ENCODE measurements around the gene CR2. TPM values are rescaled to one million over a fixed set of nuclear protein-coding genes. Genes with fewer than 3 reads are reported as not detected.

CR2 gene
- total and polyA plus RNA-seq, 4 experiments from 2014 or later = 1.9 to 6.7 (median 3.9) TPM

DNA sequence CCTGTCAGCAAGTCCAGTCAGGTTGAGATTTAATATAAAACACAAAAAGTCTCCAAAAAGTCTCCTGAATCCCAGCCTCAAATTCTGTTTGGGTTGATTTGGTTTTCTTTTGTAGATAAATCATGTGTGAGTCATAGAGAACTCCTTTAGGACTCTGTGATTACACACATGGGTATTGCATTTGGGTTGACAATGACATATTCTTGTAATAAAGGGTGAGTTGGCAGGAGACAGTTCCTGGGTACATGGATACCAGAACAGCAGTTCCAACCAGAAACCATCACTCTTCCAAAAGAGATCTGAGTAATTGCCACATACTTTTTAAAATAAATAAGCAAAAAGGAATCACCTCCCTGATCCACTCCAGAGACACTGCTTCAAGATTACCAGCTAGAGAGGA lies 8.9 kb downstream of the CR2 start:
- Mint-ChIP-seq H3K4me1 (peaks cover 25 to 42% (median 31%) of the 10 kb centered on the region in 4 donors), H3K27ac (no peak overlapping the region), H3K4me3 (peak overlapping the region in 4 of 8 donors; percentile 7 to 13 (median 12)), H3K36me3 (no peaks in the 10 kb centered on the region), H3K27me3 (peaks cover 7 to 12% of the 10 kb centered on the region in 2 donors), H3K9me3 (no peaks in the 10 kb centered on the region)
- ChIA-PET CTCF (ENCODE audit: partially characterized antibody) (interaction anchor here (2.3 kb wide), 1 partner anchor 8 kb away, joined by 10 read pairs; the partner anchor contains the start of gene CR2), POLR2A (ENCODE audit: partially characterized antibody) (no interaction called here)
- intact Hi-C loops (cut with micrococcal nuclease) = no loop called here
- no peak for DNase-seq
- Histone ChIP-seq H3K4me3 (ENCODE audit: low read length in 2 of 2) (no peak overlapping the region), H3K9me3 (ENCODE audit: control insufficient read depth in 1 of 2, low read length in 2 of 2) (no peaks in the 10 kb centered on the region), H3K36me3 (ENCODE audit: insufficient read depth, low read length) (no peaks in the 10 kb centered on the region), H3K27ac (ENCODE audit: low read depth, low read length) (no peak overlapping the region), H3K27me3 (ENCODE audit: insufficient read depth, low read length) (no peaks in the 10 kb centered on the region), H3K4me1 (ENCODE audit: insufficient read depth, low read length) (peaks cover 55% of the 10 kb centered on the region)

DNA sequence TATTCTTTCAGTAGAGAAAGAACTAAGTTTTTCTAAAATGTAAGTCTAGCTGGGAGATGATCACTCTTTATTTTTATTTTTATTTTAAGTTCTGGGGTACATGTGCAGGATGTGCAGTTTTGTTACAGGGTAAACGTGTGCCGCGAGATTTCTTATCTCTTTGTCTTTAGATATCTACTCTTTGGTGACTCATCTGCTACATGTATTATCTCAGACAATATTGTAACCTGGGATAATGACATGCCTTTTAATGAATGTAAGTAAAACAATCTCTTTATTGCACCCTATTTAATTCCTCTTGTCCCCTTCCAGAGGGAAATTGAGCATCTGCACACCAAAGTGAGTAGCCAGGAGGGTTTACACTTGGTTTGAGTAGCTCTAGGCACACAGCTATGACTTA lies 9.4 kb downstream of the CR2 start:
- peaks cover 25 to 42% (median 31%) of the 10 kb centered on the region in 4 donors for H3K4me1 Mint-ChIP-seq
- ChIA-PET POLR2A (ENCODE audit: partially characterized antibody) (interaction anchor here (1.0 to 1.5 kb wide), 2 partner anchors 9 to 32 kb away, joined by 4 to 5 read pairs; partner anchors contain the start of genes CR1 and CR2), CTCF (ENCODE audit: partially characterized antibody) (interaction anchor here (2.3 kb wide), 1 partner anchor 9 kb away, joined by 10 read pairs; the partner anchor contains the start of gene CR2)
- intact Hi-C loops (cut with micrococcal nuclease) = no loop called here
- peak overlapping the region in 3 of 7 donors; percentile 17 to 61 (median 20) for H3K27ac Mint-ChIP-seq
- Histone ChIP-seq H3K9me3 (ENCODE audit: control insufficient read depth in 1 of 2, low read length in 2 of 2) (no peaks in the 10 kb centered on the region), H3K27me3 (ENCODE audit: insufficient read depth, low read length) (no peaks in the 10 kb centered on the region), H3K4me1 (ENCODE audit: insufficient read depth, low read length) (peaks cover 49% of the 10 kb centered on the region), H3K36me3 (ENCODE audit: insufficient read depth, low read length) (no peaks in the 10 kb centered on the region), H3K27ac (ENCODE audit: low read depth, low read length) (no peak overlapping the region), H3K4me3 (ENCODE audit: low read length in 2 of 2) (no peak overlapping the region)
- H3K36me3 Mint-ChIP-seq = no peaks in the 10 kb centered on the region
- peak overlapping the region in 2 of 8 donors; percentile 10 to 12 for H3K4me3 Mint-ChIP-seq
- peaks cover 7 to 12% of the 10 kb centered on the region in 2 donors for H3K27me3 Mint-ChIP-seq
- no peaks in the 10 kb centered on the region for H3K9me3 Mint-ChIP-seq
- no peak for DNase-seq

DNA sequence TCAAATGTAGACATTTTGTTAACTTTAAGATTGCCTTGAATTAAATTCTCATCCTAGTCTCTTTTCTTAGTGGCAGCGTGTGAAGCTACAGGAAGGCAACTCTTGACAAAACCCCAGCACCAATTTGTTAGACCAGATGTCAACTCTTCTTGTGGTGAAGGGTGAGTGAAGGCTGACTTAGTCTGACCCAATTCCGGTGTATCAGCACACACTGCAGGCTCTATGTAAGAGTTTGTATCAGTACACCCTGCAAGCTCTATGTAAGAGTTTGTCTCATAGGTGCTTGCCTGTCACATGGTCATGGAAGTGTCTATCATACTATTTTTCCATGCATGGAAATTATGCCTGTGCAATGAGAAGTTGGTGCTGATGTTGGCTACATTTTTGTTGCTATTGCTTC lies 16.8 kb downstream of the CR2 start:
- Histone ChIP-seq H3K27me3 (ENCODE audit: insufficient read depth, low read length) (no peaks in the 10 kb centered on the region), H3K36me3 (ENCODE audit: insufficient read depth, low read length) (no peaks in the 10 kb centered on the region), H3K4me3 (ENCODE audit: low read length in 2 of 2) (no peak overlapping the region), H3K27ac (ENCODE audit: low read depth, low read length) (no peak overlapping the region), H3K4me1 (ENCODE audit: insufficient read depth, low read length) (no peaks in the 10 kb centered on the region), H3K9me3 (ENCODE audit: control insufficient read depth in 1 of 2, low read length in 2 of 2) (no peaks in the 10 kb centered on the region)
- Mint-ChIP-seq H3K36me3 (no peaks in the 10 kb centered on the region), H3K4me3 (peak overlapping the region in 1 of 8 donors; percentile 0), H3K9me3 (no peaks in the 10 kb centered on the region), H3K4me1 (peaks cover 3 to 7% (median 5%) of the 10 kb centered on the region in 4 donors), H3K27me3 (peaks cover 8 to 11% of the 10 kb centered on the region in 2 donors), H3K27ac (peak overlapping the region in 2 of 7 donors; percentile 15 to 50)
- CTCF ChIA-PET (ENCODE audit: partially characterized antibody) = no interaction called here
- intact Hi-C loops (cut with micrococcal nuclease) = no loop called here
- POLR2A ChIA-PET (ENCODE audit: partially characterized antibody) = interaction anchor here (1.3 kb wide), 1 partner anchor 10 kb away, joined by 3 read pairs; no protein-coding TSS in a partner anchor
- DNase-seq = peak; percentile 28 to 55 (median 39)

DNA sequence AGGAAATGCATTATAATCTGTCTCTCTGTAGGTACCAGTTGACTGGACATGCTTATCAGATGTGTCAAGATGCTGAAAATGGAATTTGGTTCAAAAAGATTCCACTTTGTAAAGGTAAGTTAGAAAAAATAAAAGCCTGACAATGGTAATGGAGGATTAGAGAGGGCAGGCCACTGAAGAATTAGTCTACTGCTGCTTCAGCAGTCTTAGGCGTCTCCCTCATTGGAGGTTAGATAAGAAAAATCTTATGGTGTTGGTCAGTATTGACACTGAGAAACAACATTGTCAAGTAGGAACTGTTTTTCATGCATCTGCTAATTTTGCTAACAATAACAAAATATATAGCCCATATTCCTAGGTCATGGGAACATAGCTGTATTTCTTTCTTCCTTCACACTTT lies 20.1 kb downstream of the CR2 start:
- ChIA-PET CTCF (ENCODE audit: partially characterized antibody) (no interaction called here), POLR2A (ENCODE audit: partially characterized antibody) (no interaction called here)

DNA sequence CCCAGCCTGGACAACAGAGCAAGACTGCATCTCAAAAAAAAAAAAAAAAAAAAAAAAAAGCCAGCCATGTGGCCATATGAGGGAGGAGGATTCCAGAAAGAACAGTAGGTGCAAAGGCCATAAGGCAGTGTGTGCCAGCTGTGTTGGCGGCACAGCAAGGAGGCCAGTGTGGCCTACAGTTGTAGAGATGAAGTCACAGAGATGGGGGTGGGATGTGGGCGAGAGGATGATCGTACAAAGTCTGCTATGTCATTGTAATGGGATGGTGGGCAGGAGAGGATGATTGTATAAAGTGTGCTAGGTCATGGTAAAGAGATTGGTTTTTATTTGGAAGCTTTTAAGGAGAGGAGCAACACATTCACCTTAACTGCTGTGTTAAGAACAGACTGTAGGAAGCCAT lies 32.1 kb downstream of the CR2 start:
- H3K27ac Mint-ChIP-seq = peak overlapping the region in 1 of 7 donors; percentile 1
- peaks cover 1 to 6% of the 10 kb centered on the region in 2 donors for H3K27me3 Mint-ChIP-seq
- H3K9me3 ChIP-seq (ENCODE audit: control insufficient read depth in 1 of 2, low read length in 2 of 2) = no peaks in the 10 kb centered on the region
- no peaks in the 10 kb centered on the region for H3K36me3 ChIP-seq (ENCODE audit: insufficient read depth, low read length)
- H3K36me3 Mint-ChIP-seq = no peaks in the 10 kb centered on the region
- intact Hi-C loops (cut with micrococcal nuclease) = no loop called here
- H3K27ac ChIP-seq (ENCODE audit: low read depth, low read length) = no peak overlapping the region
- no peaks in the 10 kb centered on the region for H3K27me3 ChIP-seq (ENCODE audit: insufficient read depth, low read length)
- ChIA-PET POLR2A (ENCODE audit: partially characterized antibody) (no interaction called here), CTCF (ENCODE audit: partially characterized antibody) (no interaction called here)
- no peaks in the 10 kb centered on the region for H3K9me3 Mint-ChIP-seq
- H3K4me3 Mint-ChIP-seq = no peak overlapping the region
- H3K4me1 Mint-ChIP-seq = no peaks in the 10 kb centered on the region
- DNase-seq = no peak
- H3K4me1 ChIP-seq (ENCODE audit: insufficient read depth, low read length) = no peaks in the 10 kb centered on the region
- H3K4me3 ChIP-seq (ENCODE audit: low read length in 2 of 2) = no peak overlapping the region

More for the DNA sequence above, 20.1 kb downstream of the CR2 start:
- no peaks in the 10 kb centered on the region for H3K27me3 ChIP-seq (ENCODE audit: insufficient read depth, low read length)
- no peak for DNase-seq
- Mint-ChIP-seq H3K27me3 (peaks cover 4 to 6% of the 10 kb centered on the region in 2 donors), H3K36me3 (peaks cover 0 to 4% of the 10 kb centered on the region in 2 donors), H3K4me1 (peaks cover 2 to 7% (median 4%) of the 10 kb centered on the region in 4 donors), H3K4me3 (no peak overlapping the region), H3K9me3 (peaks cover 0 to 2% (median 0%) of the 10 kb centered on the region in 8 donors), H3K27ac (no peak overlapping the region)
- no peaks in the 10 kb centered on the region for H3K4me1 ChIP-seq (ENCODE audit: insufficient read depth, low read length)
- H3K9me3 ChIP-seq (ENCODE audit: control insufficient read depth in 1 of 2, low read length in 2 of 2) = no peaks in the 10 kb centered on the region
- H3K36me3 ChIP-seq (ENCODE audit: insufficient read depth, low read length) = no peaks in the 10 kb centered on the region
- H3K27ac ChIP-seq (ENCODE audit: low read depth, low read length) = no peak overlapping the region
- intact Hi-C loops (cut with micrococcal nuclease) = no loop called here
- H3K4me3 ChIP-seq (ENCODE audit: low read length in 2 of 2) = no peak overlapping the region

DNA sequence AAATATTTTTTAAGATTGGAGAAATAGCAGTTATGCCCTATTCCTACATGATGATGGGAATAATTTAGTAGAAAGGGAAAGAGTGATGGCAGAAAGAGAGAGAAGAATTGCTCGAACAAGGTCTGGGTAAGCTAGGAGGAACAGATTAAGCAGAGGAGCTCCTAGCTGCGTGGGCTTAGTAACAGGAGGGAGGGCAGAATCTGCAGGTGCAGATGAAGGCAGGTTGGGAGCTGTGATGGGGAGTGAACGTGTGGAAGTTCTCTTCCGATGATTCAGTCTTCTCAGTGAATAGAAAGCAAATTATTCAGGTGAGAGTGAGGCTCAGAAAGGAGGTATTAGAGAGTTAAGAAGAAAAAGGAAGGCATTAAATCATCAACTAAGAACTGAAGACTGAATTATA lies 33.5 kb downstream of the CR2 start:
- no peaks in the 10 kb centered on the region for H3K9me3 ChIP-seq (ENCODE audit: control insufficient read depth in 1 of 2, low read length in 2 of 2)
- intact Hi-C loops (cut with micrococcal nuclease) = no loop called here
- H3K4me1 ChIP-seq (ENCODE audit: insufficient read depth, low read length) = no peaks in the 10 kb centered on the region
- no peak overlapping the region for H3K4me3 ChIP-seq (ENCODE audit: low read length in 2 of 2)
- H3K36me3 Mint-ChIP-seq = no peaks in the 10 kb centered on the region
- H3K27me3 Mint-ChIP-seq = peaks cover 1% of the 10 kb centered on the region in 2 donors
- no peaks in the 10 kb centered on the region for H3K36me3 ChIP-seq (ENCODE audit: insufficient read depth, low read length)
- no peak overlapping the region for H3K27ac ChIP-seq (ENCODE audit: low read depth, low read length)
- CTCF ChIA-PET (ENCODE audit: partially characterized antibody) = no interaction called here
- H3K9me3 Mint-ChIP-seq = no peaks in the 10 kb centered on the region
- POLR2A ChIA-PET (ENCODE audit: partially characterized antibody) = interaction anchor here (1.3 kb wide), 1 partner anchor 32 kb away, joined by 3 read pairs; no protein-coding TSS in a partner anchor
- H3K27me3 ChIP-seq (ENCODE audit: insufficient read depth, low read length) = no peaks in the 10 kb centered on the region
- H3K4me1 Mint-ChIP-seq = no peaks in the 10 kb centered on the region
- H3K27ac Mint-ChIP-seq = no peak overlapping the region
- DNase-seq = no peak
- no peak overlapping the region for H3K4me3 Mint-ChIP-seq

DNA sequence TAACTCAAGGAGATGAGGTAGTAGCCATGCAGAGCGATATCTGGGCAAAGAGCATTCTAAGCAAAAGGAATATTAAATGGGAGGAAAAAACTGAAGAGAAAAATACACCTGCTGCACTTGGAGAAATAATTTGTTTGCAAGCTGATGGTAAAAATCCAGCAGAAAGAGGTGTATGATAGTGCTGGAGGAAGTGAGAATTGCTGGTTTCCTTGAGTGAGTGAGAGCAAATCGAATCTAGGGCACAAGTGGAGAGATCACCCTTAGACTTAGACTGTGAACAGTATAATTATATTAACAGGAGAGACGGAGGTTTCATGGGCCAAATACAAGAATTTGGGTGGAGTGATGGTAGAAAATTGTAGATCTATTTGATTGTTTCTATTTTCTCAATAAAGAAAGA lies 39.1 kb downstream of the CR2 start:
- ChIA-PET CTCF (ENCODE audit: partially characterized antibody) (no interaction called here), POLR2A (ENCODE audit: partially characterized antibody) (no interaction called here)
- Mint-ChIP-seq H3K27me3 (peaks cover 9 to 17% of the 10 kb centered on the region in 2 donors), H3K36me3 (no peaks in the 10 kb centered on the region), H3K9me3 (no peaks in the 10 kb centered on the region), H3K4me1 (peaks cover 3 to 13% (median 10%) of the 10 kb centered on the region in 4 donors), H3K27ac (no peak overlapping the region), H3K4me3 (no peak overlapping the region)
- peaks cover 6% of the 10 kb centered on the region for H3K27me3 ChIP-seq (ENCODE audit: insufficient read depth, low read length)
- no peaks in the 10 kb centered on the region for H3K36me3 ChIP-seq (ENCODE audit: insufficient read depth, low read length)
- no peak overlapping the region for H3K27ac ChIP-seq (ENCODE audit: low read depth, low read length)
- intact Hi-C loops (cut with micrococcal nuclease) = no loop called here
- peaks cover 6% of the 10 kb centered on the region for H3K4me1 ChIP-seq (ENCODE audit: insufficient read depth, low read length)
- H3K9me3 ChIP-seq (ENCODE audit: control insufficient read depth in 1 of 2, low read length in 2 of 2) = no peaks in the 10 kb centered on the region
- no peak overlapping the region for H3K4me3 ChIP-seq (ENCODE audit: low read length in 2 of 2)
- no peak for DNase-seq
